Mesendoderm (in vitro differentiated cells): Measurements from ENCODE around the gene CPED1.

Experiments
- DNase-seq: peaks from one replicate; pipeline ENCODE4 v3.0.0; 2013
- H2AK5ac ChIP-seq: 2 replicates; pipeline ENCODE4 v1.6.1; 2013; ENCODE audit warnings: low read length, inconsistent platforms
- H2BK120ac ChIP-seq: 2 replicates; pipeline ENCODE4 v1.6.1; 2013; ENCODE audit warnings: low read depth, mild to moderate bottlenecking, low read length, moderate library complexity, mixed read lengths
- H2BK15ac ChIP-seq: replicated peaks from 2 replicates; pipeline ENCODE4 v1.6.1; 2013; ENCODE audit warnings: low read depth, mild to moderate bottlenecking, moderate library complexity
- H2BK5ac ChIP-seq: 2 replicates; pipeline ENCODE4 v1.6.1; 2013; ENCODE audit warnings: low read length, inconsistent platforms
- H3K18ac ChIP-seq: 2 replicates; pipeline ENCODE4 v1.6.1; 2013; ENCODE audit warnings: mild to moderate bottlenecking, low read length, mixed read lengths
- H3K23ac ChIP-seq: one replicate; pipeline ENCODE4 v1.6.1; 2013; ENCODE audit warnings: low read length
- H3K27ac ChIP-seq: 2 replicates; pipeline ENCODE4 v1.5.1; 2013; ENCODE audit warnings: low read depth, mild to moderate bottlenecking, inconsistent platforms, low read length, moderate library complexity
- H3K27me3 ChIP-seq: 2 replicates; pipeline ENCODE4 v1.6.1; 2013; ENCODE audit warnings: low read length, control low read depth, mild to moderate bottlenecking, inconsistent platforms; ENCODE audit not compliant: insufficient read depth, poor library complexity
- H3K36me3 ChIP-seq: 2 replicates; pipeline ENCODE4 v1.6.1; 2013; ENCODE audit warnings: low read length, inconsistent platforms; ENCODE audit not compliant: control insufficient read depth, insufficient read depth
- H3K4ac ChIP-seq: one replicate; pipeline ENCODE4 v1.6.1; 2013; ENCODE audit warnings: low read depth, mild to moderate bottlenecking, low read length, moderate library complexity
- H3K4me1 ChIP-seq: 2 replicates; pipeline ENCODE4 v1.6.1; 2013; ENCODE audit warnings: low read depth, low read length, inconsistent platforms; ENCODE audit not compliant: control insufficient read depth
- H3K4me2 ChIP-seq: 2 replicates; pipeline ENCODE4 v1.6.1; 2013; ENCODE audit warnings: low read length
- H3K4me3 ChIP-seq: 2 replicates; pipeline ENCODE4 v1.5.1; 2013; ENCODE audit warnings: mild to moderate bottlenecking, low read length
- H3K56ac ChIP-seq: one replicate; pipeline ENCODE4 v1.6.1; 2013; ENCODE audit warnings: low read length
- H3K79me1 ChIP-seq: 2 replicates; pipeline ENCODE4 v1.6.1; 2013; ENCODE audit warnings: low read length, inconsistent platforms
- H3K79me2 ChIP-seq: 2 replicates; pipeline ENCODE4 v1.6.1; 2013; ENCODE audit warnings: mild to moderate bottlenecking, low read length; ENCODE audit not compliant: control insufficient read depth, insufficient read depth
- H3K9ac ChIP-seq: 2 replicates; pipeline ENCODE4 v1.6.1; 2013; ENCODE audit warnings: low read length, inconsistent platforms
- H4K5ac ChIP-seq: one replicate; pipeline ENCODE4 v1.6.1; 2013; ENCODE audit warnings: low read length
- H4K8ac ChIP-seq: one replicate; pipeline ENCODE4 v1.6.1; 2013; ENCODE audit warnings: low read depth, mild to moderate bottlenecking, control low read depth, low read length, moderate library complexity
- WGBS: extraction: QIAGEN DNeasy Blood & Tissue Kit; methylation state at CpG from one replicate; pipeline ENCODE4 v1.1.7; 2013; ENCODE audit warnings: low lambda C conversion rate, missing lambda C conversion rate; ENCODE audit not compliant: insufficient coverage; ENCODE audit errors: extremely low coverage; 5-methylcytosine and 5-hydroxymethylcytosine counted together

CPED1 gene

DNA sequence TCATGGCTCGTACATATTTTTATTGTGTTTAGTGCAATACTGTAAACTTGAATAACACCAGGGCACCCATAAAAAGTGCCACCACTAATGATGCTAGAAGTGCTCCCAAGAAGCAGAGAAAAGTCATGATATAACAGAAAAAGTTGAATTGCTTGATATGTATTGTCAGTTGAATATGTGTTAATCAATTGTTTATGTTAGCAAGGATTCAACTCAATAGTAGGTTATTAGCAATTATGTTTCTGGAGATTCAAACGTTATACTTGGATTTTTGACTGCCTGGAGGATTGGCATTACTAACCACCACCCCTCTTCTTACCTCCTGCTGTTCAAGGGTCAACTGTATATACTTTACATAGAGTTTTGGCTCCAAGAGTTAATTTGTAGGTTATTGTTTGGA is 168.3 kb downstream of the CPED1 start:
- Histone ChIP-seq H4K8ac (no peak overlapping the region), H3K4me1 (no peaks in the 10 kb centered on the region), H3K79me1 (no peaks in the 10 kb centered on the region), H3K9ac (no peak overlapping the region), H3K36me3 (no peaks in the 10 kb centered on the region), H3K4me3 (no peak overlapping the region), H3K27me3 (no peaks in the 10 kb centered on the region), H3K18ac (no peak overlapping the region), H2AK5ac (no peak overlapping the region), H3K27ac (no peak overlapping the region), H3K4me2 (no peak overlapping the region), H2BK15ac (no peak overlapping the region), H4K5ac (no peak overlapping the region), H3K4ac (no peak overlapping the region), H3K79me2 (no peaks in the 10 kb centered on the region), H2BK5ac (no peak overlapping the region), H3K23ac (no peak overlapping the region), H3K56ac (no peak overlapping the region), H2BK120ac (no peak overlapping the region)
- DNase-seq, result no peak
- no CpG with 5 or more reads among the region's 2 CpGs for WGBS

- no peak overlapping the region for H3K4me2 ChIP-seq
- H3K4me1 ChIP-seq, result no peaks in the 10 kb centered on the region
- H2AK5ac ChIP-seq, result no peak overlapping the region
- H4K8ac ChIP-seq, result no peak overlapping the region
- H3K27ac ChIP-seq, result no peak overlapping the region
- no peak for DNase-seq
- no peak overlapping the region for H3K56ac ChIP-seq
- H3K23ac ChIP-seq, result no peak overlapping the region
- H3K36me3 ChIP-seq, result no peaks in the 10 kb centered on the region
- no peak overlapping the region for H2BK120ac ChIP-seq
- H2BK5ac ChIP-seq, result no peak overlapping the region
- H2BK15ac ChIP-seq, result no peak overlapping the region
- H3K9ac ChIP-seq, result no peak overlapping the region
- no peak overlapping the region for H4K5ac ChIP-seq
- no peak overlapping the region for H3K4me3 ChIP-seq
- no peaks in the 10 kb centered on the region for H3K79me2 ChIP-seq
- no CpG with 5 or more reads among the region's 4 CpGs for WGBS
- H3K79me1 ChIP-seq, result no peaks in the 10 kb centered on the region
- H3K27me3 ChIP-seq, result no peaks in the 10 kb centered on the region
- H3K18ac ChIP-seq, result no peak overlapping the region
- H3K4ac ChIP-seq, result no peak overlapping the region
Observed at GRCh38 chr7:121157341-121157751, 168.8 kb downstream of the CPED1 start.

DNA sequence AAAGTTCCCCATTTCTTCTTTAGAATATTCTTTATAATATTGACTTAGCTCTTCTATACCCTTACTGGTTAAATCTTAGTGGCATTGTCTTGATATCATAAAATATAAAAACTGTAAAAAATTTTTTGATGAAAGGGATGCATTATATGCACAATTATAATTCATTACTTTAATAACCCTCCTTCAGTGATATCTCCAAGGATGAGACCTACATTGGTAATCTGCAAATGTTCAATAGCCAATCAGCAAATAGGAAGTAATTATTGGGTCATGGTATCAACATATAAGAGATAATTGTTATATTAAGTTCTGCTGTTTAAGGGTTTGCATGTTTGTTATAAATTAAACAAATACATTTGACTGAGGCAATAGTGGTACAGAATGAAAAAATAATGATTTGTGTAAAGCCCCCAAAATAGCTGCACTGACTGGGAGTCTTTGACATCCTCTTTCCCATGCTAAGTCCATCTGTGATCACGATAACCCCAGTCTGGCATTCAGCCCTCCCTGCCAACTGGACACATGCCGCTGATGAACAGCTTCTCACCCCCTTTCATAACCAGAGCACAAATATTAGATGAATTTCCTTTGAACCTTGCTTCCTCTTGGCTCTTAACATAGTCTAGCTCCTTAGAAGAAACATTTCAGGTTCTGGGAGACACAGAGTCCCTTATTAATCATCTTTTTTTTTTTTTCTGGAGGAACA is 169.5 kb downstream of the CPED1 start:
- H3K4me1 ChIP-seq, result no peaks in the 10 kb centered on the region
- H3K27ac ChIP-seq, result no peak overlapping the region
- no peak for DNase-seq
- no peak overlapping the region for H3K56ac ChIP-seq
- no peaks in the 10 kb centered on the region for H3K79me1 ChIP-seq
- H2AK5ac ChIP-seq, result no peak overlapping the region
- no peak overlapping the region for H2BK120ac ChIP-seq
- H3K4me2 ChIP-seq, result no peak overlapping the region
- no peak overlapping the region for H2BK15ac ChIP-seq
- no peak overlapping the region for H4K5ac ChIP-seq
- no peaks in the 10 kb centered on the region for H3K27me3 ChIP-seq
- no peak overlapping the region for H3K9ac ChIP-seq
- no peak overlapping the region for H3K4ac ChIP-seq
- no peaks in the 10 kb centered on the region for H3K36me3 ChIP-seq
- H2BK5ac ChIP-seq, result no peak overlapping the region
- no peak overlapping the region for H4K8ac ChIP-seq
- H3K4me3 ChIP-seq, result no peak overlapping the region
- H3K23ac ChIP-seq, result no peak overlapping the region
- WGBS, result no CpG with 5 or more reads among the region's 2 CpGs
- H3K79me2 ChIP-seq, result no peaks in the 10 kb centered on the region
- no peak overlapping the region for H3K18ac ChIP-seq

DNA sequence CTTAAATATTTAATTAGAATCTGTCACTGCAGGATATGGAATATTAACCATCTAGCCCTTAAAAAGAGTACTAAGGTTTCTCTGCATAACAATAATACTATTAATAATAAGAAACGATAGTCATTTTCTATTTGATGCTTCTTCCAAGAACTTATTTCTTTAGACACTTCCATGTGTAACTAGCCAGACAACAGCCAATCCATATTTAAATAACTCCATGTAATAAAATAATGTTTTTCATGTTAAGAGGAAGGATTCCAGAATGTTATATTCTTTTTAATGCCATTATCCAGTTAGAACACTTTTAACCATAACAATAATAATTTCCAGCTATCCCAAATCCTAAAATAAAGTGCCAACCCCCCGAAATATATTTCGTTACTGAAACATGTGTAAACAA is 170.2 kb downstream of the CPED1 start:
- H3K4ac ChIP-seq, result no peak overlapping the region
- no peak overlapping the region for H3K9ac ChIP-seq
- H2BK15ac ChIP-seq, result no peak overlapping the region
- H2BK120ac ChIP-seq, result no peak overlapping the region
- no CpG with 5 or more reads among the region's 3 CpGs for WGBS
- no peak overlapping the region for H4K5ac ChIP-seq
- H2BK5ac ChIP-seq, result no peak overlapping the region
- no peak overlapping the region for H3K27ac ChIP-seq
- no peak overlapping the region for H3K56ac ChIP-seq
- no peak for DNase-seq
- H2AK5ac ChIP-seq, result no peak overlapping the region
- H3K36me3 ChIP-seq, result no peaks in the 10 kb centered on the region
- no peak overlapping the region for H4K8ac ChIP-seq
- no peaks in the 10 kb centered on the region for H3K79me2 ChIP-seq
- H3K23ac ChIP-seq, result no peak overlapping the region
- no peaks in the 10 kb centered on the region for H3K27me3 ChIP-seq
- no peak overlapping the region for H3K4me2 ChIP-seq
- H3K4me3 ChIP-seq, result no peak overlapping the region
- no peaks in the 10 kb centered on the region for H3K79me1 ChIP-seq
- no peak overlapping the region for H3K18ac ChIP-seq
- no peaks in the 10 kb centered on the region for H3K4me1 ChIP-seq

DNA sequence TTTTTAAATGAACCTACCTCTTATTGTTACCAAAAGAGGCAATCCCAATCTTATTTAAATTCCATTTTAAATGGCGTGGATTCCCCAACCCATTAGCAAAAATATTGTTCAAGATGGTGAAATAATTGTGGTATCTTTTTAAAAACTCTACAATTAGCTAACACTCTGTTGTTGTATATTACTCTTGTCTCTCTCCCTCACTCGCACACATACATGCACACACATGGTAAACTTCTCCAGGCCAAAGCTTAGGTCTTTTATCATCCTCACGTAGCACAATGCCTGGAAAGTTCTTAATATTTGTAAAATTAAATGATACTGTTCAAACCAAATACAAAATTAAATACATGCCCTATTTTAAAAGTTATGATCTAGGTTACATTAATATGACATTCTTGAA is 171.0 kb downstream of the CPED1 start:
- Histone ChIP-seq H2BK120ac (no peak overlapping the region), H3K36me3 (no peaks in the 10 kb centered on the region), H3K56ac (no peak overlapping the region), H3K23ac (no peak overlapping the region), H3K9ac (no peak overlapping the region), H3K4me2 (no peak overlapping the region), H3K4me1 (no peaks in the 10 kb centered on the region), H3K27ac (no peak overlapping the region), H3K79me2 (no peaks in the 10 kb centered on the region), H3K79me1 (no peaks in the 10 kb centered on the region), H4K8ac (no peak overlapping the region), H2BK15ac (no peak overlapping the region), H4K5ac (no peak overlapping the region), H3K18ac (no peak overlapping the region), H2AK5ac (no peak overlapping the region), H3K4me3 (no peak overlapping the region), H3K4ac (no peak overlapping the region), H2BK5ac (no peak overlapping the region), H3K27me3 (no peaks in the 10 kb centered on the region)
- DNase-seq, result no peak
- WGBS, result no CpG with 5 or more reads among the region's 3 CpGs
